SU-DHL-6 (cell line): ENCODE measurements around the gene GMIP.

ENCODE experiments used
- CTCF ChIP-seq: fragments of 200-600 bp; sonication (generic); IDR thresholded peaks from one replicate; pipeline ENCODE4 v1.5.1; 2017; ENCODE audit warnings: antibody characterized with exemption, mild to moderate bottlenecking, low read length, moderate library complexity; ENCODE audit not compliant: insufficient read depth, poor library complexity, severe bottlenecking
- EZH2phosphoT487 ChIP-seq: fragments of 200-600 bp; sonication (generic), shearing (Covaris generic); conservative IDR thresholded peaks from 2 replicates; pipeline ENCODE4 v1.6.1; 2018; ENCODE audit warnings: mild to moderate bottlenecking, antibody characterized with exemption, low read length, moderate library complexity, mixed read lengths

DNA sequence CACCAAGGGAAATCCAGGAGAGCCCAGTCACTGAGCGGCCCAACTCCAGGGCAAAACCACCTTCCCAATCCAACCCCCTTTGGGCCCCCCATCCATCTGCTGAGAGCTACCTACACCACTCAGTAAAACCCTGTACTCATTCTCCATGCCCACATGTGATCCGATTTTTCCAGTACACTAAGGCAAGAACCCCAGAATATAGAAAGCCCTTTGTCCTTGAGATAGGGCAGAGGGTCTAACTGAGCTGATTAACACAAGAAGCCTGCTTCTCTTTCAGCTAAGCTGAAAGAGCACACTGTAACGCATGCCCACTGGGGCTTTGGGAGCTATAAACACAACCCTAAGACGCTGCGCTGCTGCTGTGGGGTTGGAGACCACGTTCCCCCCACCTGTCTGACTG lies 61.0 kb downstream of the GMIP start:
- no peak for TF ChIP-seq CTCF
- TF ChIP-seq EZH2phosphoT487: no peak
